Suppressor macrophage (primary cell): ENCODE results near the gene GPATCH4.
"Not testable (repeated sequence)": the region's sequence is repeated elsewhere in the genome, so short reads cannot be mapped to it uniquely, and the experiment has no call there.

Experiments used
- DNase-seq, 4 experiments: peaks; one replicate each; pipeline ENCODE4 v3.0.0-alpha.2; 2020 to 2022

GPATCH4 gene

GRCh38 chr1:156626079-156626438 lies 24.8 kb upstream of the GPATCH4 start:
- DNase-seq = no peak

GRCh38 chr1:156625436-156626078 lies 24.3 kb upstream of the GPATCH4 start:
- peak; percentile 63 to 85 (median 76) for DNase-seq

- DNase-seq = peak in 2 of 4 experiments; percentile 10 to 20
These were observed 23.6 kb upstream of the GPATCH4 start for GRCh38 chr1:156624814-156625435.

- DNase-seq = peak; percentile 53 to 82 (median 64)
These were observed 22.9 kb upstream of the GPATCH4 start for GRCh38 chr1:156623946-156624813.

- no peak for DNase-seq
These were observed 21.5 kb upstream of the GPATCH4 start for GRCh38 chr1:156622581-156623297.

- DNase-seq = no peak
These were observed 18.3 kb upstream of the GPATCH4 start for GRCh38 chr1:156619582-156619955.

GRCh38 chr1:156618853-156619581 lies 17.7 kb upstream of the GPATCH4 start, which contains the start of gene HAPLN2:
HAPLN2 (plus strand) TSS chr1:156619415; CDS start chr1:156623491, 4,076 bp downstream.
- DNase-seq = peak in 2 of 4 experiments; percentile 16 to 34

GRCh38 chr1:156616463-156616862 lies 15.2 kb upstream of the GPATCH4 start:
- peak in 3 of 4 experiments; percentile 34 to 49 (median 35) for DNase-seq

- no peak for DNase-seq
These were observed 14.7 kb upstream of the GPATCH4 start for GRCh38 chr1:156615946-156616345.

- DNase-seq = peak; percentile 33 to 66 (median 53)
These were observed 11.4 kb upstream of the GPATCH4 start for GRCh38 chr1:156612666-156613065.

- DNase-seq = not testable (repeated sequence)
These were observed 8.8 kb upstream of the GPATCH4 start for GRCh38 chr1:156610072-156610471.

- DNase-seq = peak; percentile 35 to 60 (median 42)
These were observed 7.7 kb upstream of the GPATCH4 start for GRCh38 chr1:156608981-156609380.

GRCh38 chr1:156608036-156608674 lies 6.9 kb upstream of the GPATCH4 start:
- DNase-seq = peak; percentile 78 to 89 (median 84)

GRCh38 chr1:156607344-156607743 lies 6.1 kb upstream of the GPATCH4 start:
- not testable (repeated sequence) for DNase-seq

- DNase-seq = peak; percentile 23 to 67 (median 48)
These were observed 1.3 kb upstream of the GPATCH4 start for GRCh38 chr1:156602557-156602993.

GRCh38 chr1:156601892-156602291 lies 613 bp upstream of the GPATCH4 start:
- DNase-seq = no peak

- peak in 1 of 4 experiments; percentile 25 for DNase-seq
These were observed 552 bp downstream of the GPATCH4 start for GRCh38 chr1:156600733-156601121.

- peak; percentile 54 to 76 (median 66) for DNase-seq
These were observed 1.5 kb downstream of the GPATCH4 start for GRCh38 chr1:156599811-156600210.

- DNase-seq = no peak
These were observed 2.4 kb downstream of the GPATCH4 start for GRCh38 chr1:156598731-156599432.

GRCh38 chr1:156598125-156598524 lies 3.2 kb downstream of the GPATCH4 start:
- no peak for DNase-seq

GRCh38 chr1:156596426-156596825 lies 4.9 kb downstream of the GPATCH4 start:
- no peak for DNase-seq
